Measurements from ENCODE around the gene ZFPM1.

ZFPM1 gene

DNA sequence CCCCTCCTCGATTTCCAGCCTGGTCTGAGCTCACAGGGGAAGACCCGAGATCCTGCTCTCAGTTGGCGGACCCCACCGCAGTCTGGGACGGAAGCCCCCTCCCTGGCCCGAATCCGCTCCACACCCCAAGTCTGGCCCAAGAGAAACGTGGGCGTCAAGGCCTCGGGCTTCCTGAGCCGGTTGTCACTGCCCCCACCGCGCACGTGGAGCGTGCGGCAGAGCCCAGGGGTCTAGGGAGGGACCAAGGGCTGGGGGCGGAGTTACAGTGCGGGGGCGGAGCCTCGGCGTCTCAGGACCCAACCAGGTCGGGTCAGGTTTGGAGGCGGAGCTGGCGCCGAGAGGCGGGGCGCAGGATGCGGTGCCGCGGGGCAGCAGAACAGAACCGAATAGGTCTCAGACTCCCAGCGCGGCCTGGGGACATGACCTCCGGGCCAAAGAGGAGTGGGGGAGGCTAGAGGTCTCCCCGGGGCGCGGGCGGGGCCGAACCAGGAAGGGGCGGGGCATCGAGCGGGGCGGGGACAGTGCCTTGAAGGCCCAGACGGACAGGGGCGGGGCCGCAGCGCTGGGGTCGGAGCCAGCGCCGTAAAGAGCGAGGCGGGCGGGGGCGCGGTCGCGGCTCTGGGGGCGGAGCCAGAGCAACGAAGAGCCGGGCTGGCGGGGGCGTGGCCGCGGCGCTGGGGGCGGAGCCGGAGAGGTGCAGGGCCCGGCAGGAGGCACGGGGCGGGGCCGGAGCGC is 431 bp upstream of the ZFPM1 start:
- peak overlapping the region; percentile 56 for H3K4me3 ChIP-seq (ENCODE audit: low read depth, low read length)
- TF ChIP-seq, protein P1, sequence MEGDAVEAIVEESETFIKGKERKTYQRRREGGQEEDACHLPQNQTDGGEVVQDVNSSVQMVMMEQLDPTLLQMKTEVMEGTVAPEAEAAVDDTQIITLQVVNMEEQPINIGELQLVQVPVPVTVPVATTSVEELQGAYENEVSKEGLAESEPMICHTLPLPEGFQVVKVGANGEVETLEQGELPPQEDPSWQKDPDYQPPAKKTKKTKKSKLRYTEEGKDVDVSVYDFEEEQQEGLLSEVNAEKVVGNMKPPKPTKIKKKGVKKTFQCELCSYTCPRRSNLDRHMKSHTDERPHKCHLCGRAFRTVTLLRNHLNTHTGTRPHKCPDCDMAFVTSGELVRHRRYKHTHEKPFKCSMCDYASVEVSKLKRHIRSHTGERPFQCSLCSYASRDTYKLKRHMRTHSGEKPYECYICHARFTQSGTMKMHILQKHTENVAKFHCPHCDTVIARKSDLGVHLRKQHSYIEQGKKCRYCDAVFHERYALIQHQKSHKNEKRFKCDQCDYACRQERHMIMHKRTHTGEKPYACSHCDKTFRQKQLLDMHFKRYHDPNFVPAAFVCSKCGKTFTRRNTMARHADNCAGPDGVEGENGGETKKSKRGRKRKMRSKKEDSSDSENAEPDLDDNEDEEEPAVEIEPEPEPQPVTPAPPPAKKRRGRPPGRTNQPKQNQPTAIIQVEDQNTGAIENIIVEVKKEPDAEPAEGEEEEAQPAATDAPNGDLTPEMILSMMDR (IDR thresholded peaks at IDR 0.05; ENCODE audit: low read depth, low read length), result no peak

DNA sequence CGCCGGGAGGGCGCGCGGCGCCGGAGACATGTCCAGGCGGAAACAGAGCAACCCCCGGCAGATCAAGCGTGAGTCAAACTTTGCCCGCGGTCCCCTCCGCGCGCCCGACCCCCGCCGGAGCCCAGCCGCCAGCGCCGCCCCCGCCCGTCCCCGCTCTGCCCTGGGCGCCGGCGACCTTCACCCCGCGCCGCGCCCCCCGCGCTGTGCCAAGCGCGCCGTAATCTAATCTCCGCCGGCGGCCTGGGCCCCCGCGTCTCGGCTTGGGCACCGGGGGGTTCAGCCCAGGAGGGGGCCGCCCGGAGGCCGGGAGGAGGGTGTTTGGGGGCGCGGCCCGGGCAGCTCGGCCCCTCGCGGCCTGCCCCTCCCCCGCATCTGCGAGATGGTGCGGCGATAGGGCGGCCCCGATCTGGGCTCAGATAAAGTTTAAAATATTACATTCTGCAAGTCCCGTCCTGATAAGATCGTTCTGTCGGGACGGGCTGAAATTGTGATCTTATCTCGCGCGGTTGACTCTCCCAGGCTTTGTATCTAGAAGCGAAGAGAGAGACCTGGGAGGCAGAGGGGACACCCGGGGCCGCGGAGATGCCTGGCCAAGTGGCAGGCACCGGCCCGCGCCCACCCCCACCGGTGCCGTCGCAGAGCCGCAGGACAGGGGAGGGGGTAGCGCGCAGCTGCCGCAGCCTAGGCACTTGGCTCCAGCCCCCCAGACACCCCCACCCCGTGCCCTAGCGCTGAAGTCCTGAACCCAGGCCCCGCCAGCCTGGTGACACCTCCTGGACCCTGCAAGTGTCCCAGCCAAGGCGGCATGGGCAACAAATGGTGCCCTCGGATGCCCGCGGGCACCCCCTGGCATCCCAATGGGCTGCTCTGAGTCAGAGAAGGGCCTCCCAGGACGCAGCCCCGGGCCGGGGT is 787 bp downstream of the ZFPM1 start:
- H3K4me3 ChIP-seq (ENCODE audit: low read depth, low read length), result peak overlapping the region; percentile 63
- TF ChIP-seq, protein P1 (IDR thresholded peaks at IDR 0.05; ENCODE audit: low read depth, low read length), result no peak

DNA sequence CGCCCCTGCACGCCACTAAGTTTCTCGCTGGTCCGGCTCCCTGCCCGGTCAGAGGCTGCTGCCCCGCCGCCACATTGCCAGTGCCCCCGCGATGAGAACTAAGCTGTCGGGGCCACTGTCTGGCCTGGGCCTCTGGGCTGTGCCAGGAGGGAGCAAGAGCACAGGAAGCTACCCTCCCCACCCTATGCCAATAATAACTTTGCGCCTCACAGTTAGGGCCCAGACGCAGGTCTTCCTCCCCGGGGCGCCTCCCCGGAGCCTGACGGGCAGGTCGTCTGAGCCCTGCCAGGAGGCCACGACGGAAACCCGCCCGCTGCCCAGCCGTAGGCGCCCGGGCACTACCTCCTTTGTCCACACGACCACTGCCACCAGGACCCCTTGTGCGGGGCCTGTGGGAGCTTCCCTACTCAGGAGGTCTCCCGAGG is 1.5 kb downstream of the ZFPM1 start:
- H3K4me3 ChIP-seq (ENCODE audit: low read depth, low read length), result peak overlapping the region; percentile 63
- TF ChIP-seq, protein P1 (IDR thresholded peaks at IDR 0.05; ENCODE audit: low read depth, low read length), result no peak

DNA sequence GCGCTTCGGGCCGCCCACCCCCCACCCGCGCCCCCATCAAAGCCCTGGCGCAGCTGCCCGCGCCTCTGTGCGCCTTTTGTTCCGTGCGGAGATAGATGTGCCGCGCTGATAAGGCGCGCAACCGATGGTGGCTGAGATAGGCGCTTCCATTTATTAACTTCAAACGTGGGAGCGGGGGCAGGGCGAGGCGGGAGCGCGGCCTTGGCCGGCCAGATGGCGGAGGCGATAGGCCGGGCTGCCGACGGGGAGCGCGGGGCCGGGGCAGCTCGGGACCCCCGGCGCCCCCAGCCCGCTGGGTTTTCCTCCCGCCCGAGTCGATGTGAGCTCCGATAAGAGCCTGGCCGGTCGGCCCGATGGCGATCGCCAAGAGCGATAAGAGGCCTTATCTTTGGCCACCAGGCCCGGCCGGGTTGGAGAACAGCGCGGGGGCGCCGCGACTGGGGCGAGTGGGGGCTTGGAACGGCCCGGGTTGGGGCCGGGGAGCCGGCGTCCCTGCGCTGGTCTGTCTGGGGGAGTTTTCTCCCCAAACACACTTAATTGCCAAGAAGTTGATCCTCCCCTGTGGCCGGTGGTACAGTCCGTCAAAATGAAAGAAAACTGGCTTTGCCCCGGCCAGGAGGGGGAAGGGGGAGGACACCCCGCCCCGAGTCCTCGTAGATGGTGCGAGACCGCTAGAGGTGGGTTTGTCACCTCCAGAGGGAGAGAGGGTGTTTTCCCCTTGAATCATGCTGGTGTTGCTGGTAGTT is 2.7 kb downstream of the ZFPM1 start:
- peak overlapping the region; percentile 63 for H3K4me3 ChIP-seq (ENCODE audit: low read depth, low read length)
- TF ChIP-seq, protein P1 (IDR thresholded peaks at IDR 0.05; ENCODE audit: low read depth, low read length), result no peak

DNA sequence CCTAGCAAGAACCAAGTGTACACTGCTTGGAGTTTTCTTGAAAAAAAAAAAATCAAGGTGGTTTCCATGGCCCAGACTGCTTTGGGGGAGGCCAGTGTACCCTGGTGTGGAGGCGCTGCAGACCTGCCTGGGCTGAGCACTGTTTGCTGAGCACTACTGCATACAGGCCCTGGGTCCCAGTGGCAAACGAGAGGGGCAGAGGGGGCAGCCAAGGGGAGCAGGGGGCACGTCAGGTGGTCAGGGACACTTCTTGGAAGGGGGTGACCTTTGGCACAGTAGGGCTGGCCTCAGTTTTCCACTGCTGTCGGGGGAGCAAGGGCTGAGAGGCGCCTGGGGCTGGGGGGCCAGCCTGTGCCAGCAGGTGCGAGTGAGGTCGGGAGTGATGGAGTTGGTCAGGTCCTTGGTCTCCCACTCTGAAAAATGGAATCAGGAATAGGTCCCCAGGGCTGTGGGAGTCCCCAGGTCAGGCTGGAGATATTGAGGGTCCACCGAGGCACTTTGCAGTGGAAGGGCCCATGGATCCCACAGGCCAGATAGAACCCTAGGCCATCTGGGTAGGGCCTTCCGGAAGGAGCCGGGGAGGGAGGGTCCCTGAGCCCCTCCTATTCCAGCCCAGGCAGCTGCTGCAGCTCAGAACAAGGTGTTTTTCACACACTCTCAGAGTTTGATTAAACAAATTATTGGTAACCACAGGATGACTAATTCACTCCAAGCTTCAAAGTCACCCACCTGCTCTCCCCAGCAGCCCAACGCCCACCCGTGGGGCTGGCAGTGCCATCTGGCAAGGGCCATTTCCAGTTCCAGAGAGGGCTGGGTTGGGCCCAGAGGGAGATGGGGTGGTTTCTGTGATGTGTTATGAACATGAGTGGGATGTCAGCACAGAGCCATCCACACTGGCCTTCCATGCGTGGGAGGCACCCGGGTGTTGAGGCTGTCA is 3.5 kb downstream of the ZFPM1 start:
- TF ChIP-seq, protein P1 (IDR thresholded peaks at IDR 0.05; ENCODE audit: low read depth, low read length), result no peak
- peak overlapping the region; percentile 63 for H3K4me3 ChIP-seq (ENCODE audit: low read depth, low read length)

DNA sequence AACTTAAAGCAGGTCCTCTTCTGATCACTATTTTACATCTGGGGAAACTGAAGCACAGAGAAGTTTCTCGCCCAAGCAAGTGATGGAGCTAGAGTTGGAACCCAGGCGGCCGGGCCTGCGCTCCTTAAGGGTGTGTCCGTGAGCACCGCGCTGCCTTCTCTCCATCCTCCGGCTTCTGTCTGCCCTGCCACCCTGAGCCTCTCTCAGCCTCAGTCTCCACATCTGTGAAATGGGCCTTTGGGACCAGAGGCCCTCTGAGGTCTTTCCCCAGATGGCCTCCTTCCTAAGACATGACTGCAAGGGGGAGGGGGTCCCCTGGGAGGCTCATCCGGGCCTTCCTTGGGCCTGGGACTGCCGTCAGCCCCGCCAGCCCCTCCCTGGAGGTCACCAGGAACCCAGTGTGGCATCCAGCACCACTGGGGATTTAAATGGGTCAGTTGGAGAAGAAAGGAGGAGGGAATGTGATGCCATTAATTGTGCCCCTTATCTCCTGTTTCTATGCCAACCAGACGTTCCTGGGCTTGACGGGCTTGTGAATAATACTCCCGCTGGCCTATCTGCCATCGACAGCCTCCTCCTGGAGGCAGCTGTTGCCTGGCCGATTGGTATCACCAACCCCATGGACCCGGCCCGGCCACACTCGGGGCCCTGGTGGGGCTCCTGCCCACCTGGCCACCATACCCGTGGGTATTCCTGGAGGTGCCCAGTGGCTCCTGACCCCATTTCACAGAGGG is 5.1 kb downstream of the ZFPM1 start:
- TF ChIP-seq, protein P1 (IDR thresholded peaks at IDR 0.05; ENCODE audit: low read depth, low read length), result no peak
- H3K4me3 ChIP-seq (ENCODE audit: low read depth, low read length), result no peak overlapping the region
